Activated naive CD4-positive, alpha-beta T cell treated with anti-CD3 and anti-CD28 coated beads, Interleukin-2, amount 50 U/mL, for 24 hours (primary cell): ENCODE results near the gene TJP2.
A peak's percentile ranks its signal among the peaks of the same experiment; 100 is the strongest.
"Not testable (repeated sequence)": the region's sequence is repeated elsewhere in the genome, so short reads cannot be mapped to it uniquely, and the experiment has no call there.

Experiments used
- H3K27ac Mint-ChIP-seq: one replicate; pipeline ENCODE4 v1.8.0; 2021; ENCODE audit warnings: mild to moderate bottlenecking, mixed read lengths
- H3K27me3 Mint-ChIP-seq: one replicate; pipeline ENCODE4 v1.8.0; 2021; ENCODE audit warnings: mixed read lengths
- H3K36me3 Mint-ChIP-seq: one replicate; pipeline ENCODE4 v1.8.0; 2021; ENCODE audit warnings: mixed read lengths
- H3K4me1 Mint-ChIP-seq: one replicate; pipeline ENCODE4 v1.8.0; 2021; ENCODE audit warnings: mixed read lengths
- H3K4me3 Mint-ChIP-seq: one replicate; pipeline ENCODE4 v1.8.0; 2021; ENCODE audit warnings: mild to moderate bottlenecking, mixed read lengths
- H3K9me3 Mint-ChIP-seq: one replicate; pipeline ENCODE4 v1.8.0; 2021; ENCODE audit warnings: mixed read lengths

TJP2 gene

DNA sequence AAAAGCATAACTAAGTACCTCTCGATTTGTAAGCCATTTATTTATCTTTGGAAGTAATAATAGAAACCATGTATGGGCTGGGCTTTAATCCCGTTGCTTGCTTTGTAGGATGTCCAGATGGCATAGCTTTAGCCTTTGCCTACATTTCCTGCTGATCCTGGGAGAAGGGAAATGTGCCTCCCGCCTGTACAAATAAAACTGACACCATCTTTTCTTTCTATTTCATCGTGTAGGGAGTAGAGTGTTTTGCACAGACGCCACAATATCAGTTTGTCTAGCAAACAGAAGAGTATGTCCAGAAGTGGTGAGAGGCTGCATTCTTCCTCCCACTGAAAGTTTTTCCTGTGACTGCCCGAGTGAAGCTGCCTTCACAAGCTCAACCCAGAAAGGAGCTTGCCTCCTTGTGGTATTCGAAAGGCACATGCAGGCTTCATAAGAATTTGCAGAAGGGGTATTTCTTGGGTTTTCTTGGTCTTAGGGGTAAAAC is 24.7 kb upstream of the TJP2 start:
- peaks cover 2% of the 10 kb centered on the region for H3K36me3 Mint-ChIP-seq
- no peak overlapping the region for H3K27ac Mint-ChIP-seq
- H3K4me1 Mint-ChIP-seq: no peaks in the 10 kb centered on the region
- no peaks in the 10 kb centered on the region for H3K27me3 Mint-ChIP-seq
- no peaks in the 10 kb centered on the region for H3K9me3 Mint-ChIP-seq
- no peak overlapping the region for H3K4me3 Mint-ChIP-seq

DNA sequence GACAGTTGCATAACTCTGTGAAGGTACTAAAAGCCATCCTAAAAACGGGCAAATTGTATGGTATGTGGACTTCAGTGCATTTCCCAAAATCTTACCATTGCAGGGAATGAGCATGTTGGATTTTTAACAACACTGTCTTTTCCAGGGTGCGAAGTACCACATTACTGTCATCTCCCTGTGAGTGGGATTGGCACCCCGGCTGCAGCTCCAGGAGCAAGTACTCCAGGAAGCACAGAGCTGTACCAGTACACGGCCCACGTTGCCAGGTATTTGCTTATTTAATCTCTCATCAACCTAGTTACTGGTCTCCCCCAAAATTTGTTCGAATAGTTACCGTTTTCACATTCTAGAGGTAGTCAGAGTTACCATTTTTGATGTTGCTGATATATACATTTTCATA is 22.6 kb upstream of the TJP2 start:
- Mint-ChIP-seq H3K4me3 (no peak overlapping the region), H3K4me1 (no peaks in the 10 kb centered on the region), H3K9me3 (no peaks in the 10 kb centered on the region), H3K27me3 (no peaks in the 10 kb centered on the region), H3K27ac (no peak overlapping the region), H3K36me3 (peaks cover 2% of the 10 kb centered on the region)

DNA sequence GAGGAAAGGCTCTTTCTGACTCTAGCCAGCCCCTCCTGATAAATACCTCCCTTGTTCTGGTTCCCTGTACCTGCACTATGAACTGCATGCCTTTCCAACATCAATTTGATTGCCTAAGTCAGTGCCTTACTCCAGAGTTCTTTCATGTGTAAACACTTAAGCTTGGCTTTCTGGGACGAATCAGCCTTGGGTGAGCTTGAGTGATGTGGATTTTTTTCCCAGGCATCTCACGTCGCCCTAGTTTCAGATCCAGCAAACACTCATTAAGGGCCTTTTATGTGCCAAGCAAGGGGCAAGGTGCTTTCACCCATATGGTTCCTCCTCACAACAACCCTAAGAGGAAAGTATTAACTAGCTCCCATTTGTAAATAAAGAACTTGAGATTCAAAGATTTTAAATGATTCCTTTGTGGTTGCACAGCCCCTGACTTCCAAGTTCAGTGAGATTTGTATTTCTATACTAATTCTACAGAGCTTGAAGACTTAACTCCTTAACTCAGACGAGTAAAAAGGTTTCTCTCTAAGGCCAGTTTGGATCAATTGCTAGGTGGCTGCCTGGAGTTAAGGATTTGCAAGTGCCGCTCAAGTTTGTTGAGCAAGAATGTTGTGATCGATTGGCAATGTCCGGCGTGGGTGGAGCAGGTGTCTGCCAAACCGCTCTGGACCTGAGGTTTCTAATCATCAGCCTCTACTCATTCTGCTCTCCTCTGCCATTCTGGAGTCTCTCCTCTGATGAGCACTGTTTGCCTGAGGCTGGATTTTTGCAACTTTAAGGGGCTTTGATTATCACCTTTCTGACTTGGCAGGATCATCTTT is 20.2 kb upstream of the TJP2 start:
- H3K4me3 Mint-ChIP-seq: no peak overlapping the region
- no peaks in the 10 kb centered on the region for H3K27me3 Mint-ChIP-seq
- no peak overlapping the region for H3K27ac Mint-ChIP-seq
- no peaks in the 10 kb centered on the region for H3K9me3 Mint-ChIP-seq
- H3K4me1 Mint-ChIP-seq: no peaks in the 10 kb centered on the region
- H3K36me3 Mint-ChIP-seq: peaks cover 2% of the 10 kb centered on the region

DNA sequence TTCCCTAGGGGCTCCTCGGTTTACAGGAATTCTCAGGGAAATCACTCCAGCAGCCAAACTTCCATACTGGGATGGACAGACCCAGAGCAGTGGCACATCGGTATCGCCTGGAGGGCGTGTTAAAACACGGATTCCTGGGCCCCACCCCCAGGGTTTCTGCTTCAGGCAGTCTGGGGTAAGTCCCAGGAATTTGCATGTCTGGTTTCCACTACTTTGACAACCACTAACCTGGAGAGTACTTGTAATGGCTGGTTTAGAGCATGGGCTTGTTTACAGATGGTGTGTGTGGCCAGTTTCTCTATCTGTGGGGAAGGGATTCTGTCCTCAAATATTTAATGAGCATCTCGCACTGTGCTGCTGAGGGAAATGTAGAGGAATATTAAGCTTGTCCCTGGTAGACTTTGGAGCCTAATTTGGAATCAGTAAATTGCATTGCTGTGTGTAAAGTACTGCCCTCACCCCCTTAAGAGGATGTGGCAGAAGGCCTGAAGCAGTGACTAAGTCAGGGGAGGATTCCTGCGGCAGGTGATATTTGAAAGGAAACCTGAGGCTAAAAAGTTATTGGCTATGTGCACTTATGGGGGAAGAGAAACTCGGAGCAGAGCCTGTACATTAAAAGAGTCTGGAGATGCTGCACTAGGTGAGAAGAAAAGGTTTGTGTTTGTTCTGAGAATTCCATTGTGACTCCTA is 18.6 kb upstream of the TJP2 start:
- Mint-ChIP-seq H3K4me3 (no peak overlapping the region), H3K27me3 (no peaks in the 10 kb centered on the region), H3K9me3 (no peaks in the 10 kb centered on the region), H3K4me1 (no peaks in the 10 kb centered on the region), H3K36me3 (peaks cover 6% of the 10 kb centered on the region), H3K27ac (peak overlapping the region; percentile 8)

DNA sequence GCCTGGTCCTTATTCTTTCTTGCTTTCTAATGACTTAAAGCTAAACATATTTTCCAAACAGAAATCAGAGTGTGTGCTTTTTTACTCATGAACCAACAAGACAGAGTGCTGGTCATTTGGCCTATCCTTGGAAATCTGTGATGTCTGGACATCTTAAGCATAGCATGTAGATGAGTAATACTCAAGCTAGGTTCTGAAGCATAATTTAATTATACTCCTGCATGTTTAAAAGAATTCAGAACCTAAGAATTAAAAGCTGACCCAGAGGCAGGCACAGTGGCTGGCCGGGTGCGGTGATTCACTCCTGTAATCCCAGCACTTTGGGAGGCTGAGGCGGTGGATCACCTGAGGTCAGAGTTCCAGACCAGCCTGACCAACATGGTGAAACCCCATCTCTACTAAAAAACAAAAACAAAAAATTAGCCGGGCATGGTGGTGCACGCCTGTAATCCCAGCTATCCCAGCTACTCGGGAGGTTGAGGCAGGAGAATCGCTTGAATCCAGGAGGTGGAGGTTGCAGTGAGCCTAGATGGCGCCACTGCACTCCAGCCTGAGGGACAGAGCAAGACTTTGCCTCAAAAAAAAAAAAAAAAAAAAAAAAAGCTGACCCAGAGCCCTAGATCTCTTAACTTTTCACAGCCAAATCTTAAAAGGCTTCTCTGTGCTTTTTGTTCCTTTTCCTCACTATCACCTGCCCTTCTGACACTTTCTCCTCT is 16.2 kb upstream of the TJP2 start:
- Mint-ChIP-seq H3K27me3 (no peaks in the 10 kb centered on the region), H3K9me3 (no peaks in the 10 kb centered on the region), H3K36me3 (peaks cover 4% of the 10 kb centered on the region), H3K4me1 (no peaks in the 10 kb centered on the region), H3K27ac (no peak overlapping the region), H3K4me3 (no peak overlapping the region)

DNA sequence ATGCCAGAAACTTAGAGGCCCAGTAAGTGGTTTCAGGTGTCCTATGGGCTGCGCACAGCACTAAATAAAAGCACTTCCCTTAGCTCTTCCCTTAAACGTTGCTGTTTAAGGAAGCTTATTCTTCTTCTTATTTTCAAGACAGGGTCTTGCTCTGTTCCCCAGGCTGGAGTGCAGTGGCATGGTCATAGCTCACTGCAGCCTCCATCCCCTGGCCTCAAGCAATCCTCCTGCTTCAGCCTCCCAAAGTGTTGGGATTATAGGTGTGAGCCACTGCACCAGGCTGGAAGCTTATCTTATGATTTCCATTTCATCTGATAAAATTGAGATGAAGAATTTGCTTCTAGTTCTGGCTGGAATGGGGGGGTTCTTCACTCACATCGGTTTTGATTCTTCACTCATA is 15.6 kb upstream of the TJP2 start:
- no peaks in the 10 kb centered on the region for H3K4me1 Mint-ChIP-seq
- H3K36me3 Mint-ChIP-seq: peaks cover 4% of the 10 kb centered on the region
- no peaks in the 10 kb centered on the region for H3K9me3 Mint-ChIP-seq
- H3K4me3 Mint-ChIP-seq: no peak overlapping the region
- no peak overlapping the region for H3K27ac Mint-ChIP-seq
- no peaks in the 10 kb centered on the region for H3K27me3 Mint-ChIP-seq

DNA sequence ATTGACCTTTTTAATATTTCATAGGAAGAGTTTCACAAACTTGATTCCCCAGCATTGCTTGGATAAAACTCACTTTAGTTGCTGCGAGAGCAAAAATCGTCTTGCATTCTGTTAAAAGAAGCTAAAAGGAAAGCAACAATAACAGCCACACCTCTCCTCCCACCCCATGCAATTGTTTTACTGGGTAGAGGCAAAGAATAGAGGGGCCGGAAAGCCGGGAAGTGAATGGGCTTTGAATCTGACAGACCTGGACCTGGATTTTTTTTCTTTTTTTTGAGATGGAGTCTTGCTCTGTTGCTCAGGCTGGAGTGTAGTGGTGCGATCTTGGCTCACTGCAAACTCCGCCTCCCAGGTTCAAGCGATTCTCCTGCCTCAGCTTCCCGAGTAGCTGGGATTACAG is 9.5 kb upstream of the TJP2 start:
- not testable (repeated sequence) for H3K27me3 Mint-ChIP-seq, H3K36me3 Mint-ChIP-seq, H3K27ac Mint-ChIP-seq, H3K4me3 Mint-ChIP-seq, H3K9me3 Mint-ChIP-seq
- H3K4me1 Mint-ChIP-seq: peaks cover 14% of the 10 kb centered on the region

DNA sequence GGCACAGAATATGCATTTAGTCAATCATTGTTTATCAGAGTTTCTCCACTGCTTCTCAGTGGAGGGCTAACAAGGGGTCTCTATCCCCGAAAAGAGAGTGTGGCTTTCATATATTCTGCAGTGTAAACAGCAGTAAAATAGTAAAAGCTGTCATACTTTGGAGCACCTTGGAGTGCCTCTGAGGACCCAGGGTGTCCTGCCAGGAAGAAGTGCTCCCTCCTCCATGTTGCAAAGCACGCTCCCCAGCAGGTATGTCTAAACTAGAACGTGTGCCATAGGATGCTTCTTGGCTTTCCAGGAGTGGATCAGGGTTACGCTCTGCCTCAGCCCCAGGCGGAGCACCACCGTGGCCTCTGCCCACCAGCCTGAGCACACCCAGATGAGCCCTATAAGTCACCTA is 8.5 kb upstream of the TJP2 start:
- H3K27ac Mint-ChIP-seq: no peak overlapping the region

DNA sequence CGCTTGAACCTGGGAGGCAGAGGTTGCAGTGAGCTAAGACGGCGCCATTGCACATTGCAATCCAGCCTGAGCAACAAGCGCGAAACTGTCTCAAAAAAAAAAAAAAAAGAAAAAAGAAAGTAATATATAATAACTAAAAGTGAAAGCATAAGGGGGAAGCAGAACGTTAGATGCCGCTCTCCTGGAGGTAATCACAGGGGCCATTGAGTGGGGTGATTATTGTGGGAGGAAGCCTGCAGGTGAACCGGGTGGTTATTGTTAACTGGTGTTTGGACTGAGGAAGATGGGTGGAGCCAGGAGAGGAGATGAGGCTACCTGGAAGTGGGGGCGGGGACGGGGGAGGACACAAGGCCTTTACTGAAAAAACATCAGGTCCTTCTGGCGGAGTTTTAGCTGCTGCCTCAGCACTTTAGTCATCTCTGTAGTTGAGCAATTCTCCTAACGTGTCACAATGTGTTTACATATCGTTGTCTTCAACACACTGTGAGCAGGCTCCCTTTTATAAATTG is 5.3 kb upstream of the TJP2 start:
- Mint-ChIP-seq H3K4me3 (peak overlapping the region; percentile 84), H3K36me3 (no peaks in the 10 kb centered on the region), H3K4me1 (peaks cover 23% of the 10 kb centered on the region), H3K27me3 (peaks cover 22% of the 10 kb centered on the region), H3K9me3 (no peaks in the 10 kb centered on the region), H3K27ac (peak overlapping the region; percentile 92)

More for the DNA sequence above, 8.5 kb upstream of the TJP2 start:
- H3K36me3 Mint-ChIP-seq: peaks cover under 1% of the 10 kb centered on the region
- H3K4me1 Mint-ChIP-seq: peaks cover 14% of the 10 kb centered on the region
- H3K27me3 Mint-ChIP-seq: peaks cover under 1% of the 10 kb centered on the region
- H3K9me3 Mint-ChIP-seq: no peaks in the 10 kb centered on the region
- H3K4me3 Mint-ChIP-seq: no peak overlapping the region

DNA sequence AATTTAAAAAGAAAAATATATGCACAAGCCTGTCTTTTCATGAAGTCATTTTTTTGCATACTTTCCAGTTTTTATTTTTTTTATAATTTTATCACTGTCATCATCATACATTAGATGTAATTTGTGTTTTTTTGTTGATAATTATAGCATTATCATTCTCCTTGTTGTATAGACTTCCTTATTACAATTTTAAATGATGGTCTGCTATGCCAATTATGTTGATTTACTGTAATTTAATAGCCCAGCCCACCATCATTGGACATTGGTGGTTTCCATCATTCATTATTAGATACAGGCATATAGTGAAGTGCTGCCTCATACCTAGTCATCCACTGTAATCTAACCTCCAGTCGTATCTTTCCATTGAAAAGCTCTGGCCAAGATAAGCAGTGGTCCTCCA is 3.8 kb upstream of the TJP2 start:
- Mint-ChIP-seq H3K27ac (no peak overlapping the region), H3K9me3 (no peaks in the 10 kb centered on the region), H3K4me3 (no peak overlapping the region), H3K27me3 (peaks cover 27% of the 10 kb centered on the region), H3K4me1 (peaks cover 34% of the 10 kb centered on the region), H3K36me3 (no peaks in the 10 kb centered on the region)

DNA sequence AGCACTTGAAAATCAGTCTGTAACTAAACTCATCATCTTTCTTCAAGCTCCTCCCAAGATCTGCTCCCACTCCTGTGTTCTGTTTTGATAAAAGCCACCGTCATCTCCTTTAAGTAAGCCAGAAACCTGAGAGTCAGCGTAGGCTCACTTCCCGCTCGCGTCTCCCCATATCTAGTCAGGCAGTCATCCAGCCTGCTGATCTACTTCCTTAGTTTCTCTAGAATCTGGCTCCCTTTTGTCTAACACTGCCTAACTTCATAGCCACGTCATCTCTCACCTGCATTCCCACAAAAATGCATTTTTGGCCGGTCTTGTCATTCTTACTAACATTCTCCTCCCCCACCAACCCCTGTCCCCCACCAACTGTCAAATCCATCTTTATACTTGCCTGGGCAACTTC is 3.0 kb upstream of the TJP2 start:
- Mint-ChIP-seq H3K4me1 (peaks cover 40% of the 10 kb centered on the region), H3K27ac (peak overlapping the region; percentile 41)

DNA sequence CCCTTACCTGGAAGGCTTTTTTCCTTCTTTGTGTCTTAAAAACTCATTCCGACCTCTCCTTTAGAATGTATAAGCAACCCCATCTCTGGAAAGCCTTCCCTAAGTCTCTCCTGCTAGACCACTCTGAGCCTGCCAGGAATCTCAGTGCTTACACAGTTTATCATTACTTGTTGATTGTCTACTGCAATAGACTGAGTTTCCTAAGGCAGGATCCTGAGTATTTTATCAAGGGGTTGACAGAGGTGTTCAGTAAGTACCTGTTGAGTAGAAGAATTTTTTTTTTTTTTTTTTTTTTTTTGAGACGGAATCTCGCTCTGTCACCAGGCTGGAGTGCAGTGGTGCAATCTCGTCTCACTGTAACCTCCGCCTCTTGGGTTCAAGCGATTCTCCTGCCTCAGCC is 2.6 kb upstream of the TJP2 start:
- Mint-ChIP-seq H3K4me1 (peaks cover 45% of the 10 kb centered on the region), H3K27me3 (peaks cover 30% of the 10 kb centered on the region), H3K4me3 (no peak overlapping the region), H3K27ac (no peak overlapping the region), H3K9me3 (no peaks in the 10 kb centered on the region), H3K36me3 (no peaks in the 10 kb centered on the region)

More for the DNA sequence above, 3.0 kb upstream of the TJP2 start:
- Mint-ChIP-seq H3K27me3 (peaks cover 30% of the 10 kb centered on the region), H3K9me3 (no peaks in the 10 kb centered on the region), H3K36me3 (no peaks in the 10 kb centered on the region), H3K4me3 (no peak overlapping the region)

DNA sequence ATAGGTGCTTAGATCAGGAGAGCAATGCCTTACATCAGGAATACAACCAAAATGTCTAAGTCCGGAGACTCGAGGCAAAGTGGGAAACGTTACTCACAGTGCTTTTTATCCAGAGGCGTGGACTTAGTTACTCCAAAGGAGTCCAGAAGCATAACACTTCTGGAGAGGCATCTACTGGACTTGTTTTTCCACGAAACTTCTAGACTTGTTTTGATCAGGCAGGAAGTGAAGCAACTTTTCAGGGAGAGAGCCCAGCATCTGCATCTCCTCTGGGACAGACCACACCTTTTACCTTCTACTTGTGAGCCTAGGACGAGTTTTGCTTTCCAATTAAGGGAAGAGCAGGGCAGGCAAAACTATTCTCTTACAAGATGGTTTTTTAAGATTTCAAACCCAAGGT is 1.2 kb upstream of the TJP2 start:
- peaks cover 44% of the 10 kb centered on the region for H3K4me1 Mint-ChIP-seq
- peaks cover 30% of the 10 kb centered on the region for H3K27me3 Mint-ChIP-seq
- H3K4me3 Mint-ChIP-seq: peak overlapping the region; percentile 79
- no peaks in the 10 kb centered on the region for H3K9me3 Mint-ChIP-seq
- H3K27ac Mint-ChIP-seq: no peak overlapping the region
- no peaks in the 10 kb centered on the region for H3K36me3 Mint-ChIP-seq

DNA sequence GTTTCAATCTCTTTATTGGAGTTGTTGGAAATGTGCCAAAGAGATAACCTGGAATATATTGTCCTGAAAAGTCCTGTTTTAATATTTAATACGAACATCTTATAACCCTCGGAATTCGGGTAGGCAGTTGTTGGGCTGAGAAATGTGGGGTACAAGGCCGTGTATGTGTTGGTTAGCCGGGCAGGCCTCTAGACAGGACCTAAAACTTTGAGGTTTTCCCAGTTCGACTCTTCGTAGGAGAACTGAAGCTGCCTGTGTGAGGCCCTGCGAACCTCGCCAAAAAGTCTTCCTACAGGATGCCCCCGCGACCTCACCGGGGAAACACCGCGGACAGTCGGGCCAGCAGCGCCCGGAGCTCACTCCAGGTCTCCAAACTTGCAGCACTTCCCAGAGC is 583 bp upstream of the TJP2 start:
- H3K36me3 Mint-ChIP-seq: no peaks in the 10 kb centered on the region
- peaks cover 30% of the 10 kb centered on the region for H3K27me3 Mint-ChIP-seq
- H3K9me3 Mint-ChIP-seq: no peaks in the 10 kb centered on the region
- H3K4me1 Mint-ChIP-seq: peaks cover 41% of the 10 kb centered on the region
- H3K4me3 Mint-ChIP-seq: peak overlapping the region; percentile 79
- no peak overlapping the region for H3K27ac Mint-ChIP-seq

DNA sequence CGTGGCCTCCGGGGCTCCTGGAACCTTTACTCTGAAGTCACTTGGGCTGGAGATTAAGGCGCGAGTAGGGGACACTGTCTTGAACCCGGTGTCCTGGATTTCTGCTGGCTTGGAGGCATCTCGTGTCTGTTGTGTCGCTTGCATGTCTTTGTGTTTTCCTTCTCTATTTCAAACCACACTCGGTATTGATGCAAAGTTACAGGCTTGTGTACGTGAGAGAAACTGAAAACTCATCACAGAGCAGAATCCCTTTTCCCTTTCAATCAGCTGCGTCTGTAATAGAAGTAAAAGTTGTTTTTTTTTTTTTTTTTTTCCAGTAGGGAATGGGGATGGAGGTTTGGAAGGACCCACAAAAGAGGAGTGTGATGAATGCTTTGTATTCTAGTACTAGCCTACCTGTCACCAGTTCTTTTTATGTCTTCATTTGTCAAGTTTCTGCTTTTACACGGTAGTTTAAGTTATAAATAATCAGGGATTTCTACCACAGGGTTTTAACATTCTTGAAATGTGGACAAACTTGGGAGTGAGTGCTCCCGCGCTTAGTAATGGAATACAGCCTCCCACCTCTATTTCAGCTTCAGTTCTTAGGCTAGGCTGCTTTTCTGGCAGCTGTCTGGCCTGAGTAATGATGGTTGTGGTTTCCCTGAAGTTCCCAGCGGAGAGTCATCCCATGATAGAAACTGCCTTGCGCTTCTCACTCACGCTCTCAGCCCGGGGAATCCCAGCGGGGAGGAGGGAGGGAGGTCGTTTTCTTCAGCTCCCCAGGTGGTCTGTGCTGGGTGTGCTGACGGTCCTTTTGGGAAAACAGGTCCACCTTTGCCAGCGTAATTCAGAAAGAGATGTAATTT is 763 bp downstream of the TJP2 start:
- Mint-ChIP-seq H3K27me3 (peaks cover 30% of the 10 kb centered on the region), H3K4me1 (peaks cover 38% of the 10 kb centered on the region), H3K9me3 (no peaks in the 10 kb centered on the region), H3K4me3 (peak overlapping the region; percentile 83), H3K27ac (no peak overlapping the region), H3K36me3 (no peaks in the 10 kb centered on the region)
